Measurements from ENCODE around the gene MYL7. TPM values are rescaled to one million over a fixed set of nuclear protein-coding genes. Genes with fewer than 3 reads are reported as not detected.

Gene MYL7
- total RNA-seq, 1 experiment from 2014 or later: 5.7 TPM

GRCh38 chr7:44099669-44100068 is 41.5 kb downstream of the MYL7 start:
- H3K56ac ChIP-seq (ENCODE audit: insufficient read length, low read depth, low read length): no peak overlapping the region
- no peaks in the 10 kb centered on the region for H4K20me1 ChIP-seq (ENCODE audit: control insufficient read depth, insufficient read depth, insufficient read length)
- no peaks in the 10 kb centered on the region for H3K79me2 ChIP-seq (ENCODE audit: insufficient read depth, low read length)
- H3K4me2 ChIP-seq (ENCODE audit: insufficient read depth, insufficient read length, low read length): no peak overlapping the region
- no peaks in the 10 kb centered on the region for H3K36me3 Mint-ChIP-seq (ENCODE audit: insufficient read depth in 1 of 3, low read depth in 3 of 3)
- H3K27ac ChIP-seq (ENCODE audit: insufficient read length, low read depth, low read length): no peak overlapping the region
- no peak overlapping the region for H3K23ac ChIP-seq (ENCODE audit: insufficient read length, low read depth, low read length)
- H4K5ac ChIP-seq (ENCODE audit: insufficient read length, low read depth, low read length): no peak overlapping the region
- H3K4me3 Mint-ChIP-seq: peak overlapping the region in 1 of 2 experiments; percentile 23; a peak in 1 of 5 replicates
- TF ChIP-seq, protein P1, sequence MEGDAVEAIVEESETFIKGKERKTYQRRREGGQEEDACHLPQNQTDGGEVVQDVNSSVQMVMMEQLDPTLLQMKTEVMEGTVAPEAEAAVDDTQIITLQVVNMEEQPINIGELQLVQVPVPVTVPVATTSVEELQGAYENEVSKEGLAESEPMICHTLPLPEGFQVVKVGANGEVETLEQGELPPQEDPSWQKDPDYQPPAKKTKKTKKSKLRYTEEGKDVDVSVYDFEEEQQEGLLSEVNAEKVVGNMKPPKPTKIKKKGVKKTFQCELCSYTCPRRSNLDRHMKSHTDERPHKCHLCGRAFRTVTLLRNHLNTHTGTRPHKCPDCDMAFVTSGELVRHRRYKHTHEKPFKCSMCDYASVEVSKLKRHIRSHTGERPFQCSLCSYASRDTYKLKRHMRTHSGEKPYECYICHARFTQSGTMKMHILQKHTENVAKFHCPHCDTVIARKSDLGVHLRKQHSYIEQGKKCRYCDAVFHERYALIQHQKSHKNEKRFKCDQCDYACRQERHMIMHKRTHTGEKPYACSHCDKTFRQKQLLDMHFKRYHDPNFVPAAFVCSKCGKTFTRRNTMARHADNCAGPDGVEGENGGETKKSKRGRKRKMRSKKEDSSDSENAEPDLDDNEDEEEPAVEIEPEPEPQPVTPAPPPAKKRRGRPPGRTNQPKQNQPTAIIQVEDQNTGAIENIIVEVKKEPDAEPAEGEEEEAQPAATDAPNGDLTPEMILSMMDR (conservative IDR thresholded peaks at IDR 0.05): no peak
- H2BK15ac ChIP-seq (ENCODE audit: low read depth, low read length): no peak overlapping the region
- H2BK120ac ChIP-seq (ENCODE audit: low read depth, low read length, poor library complexity, severe bottlenecking): no peak overlapping the region
- WGBS (ENCODE audit: extremely low coverage, insufficient read length, low lambda C conversion rate): no CpG with 5 or more reads among the region's 4 CpGs
- no peak overlapping the region for H2BK20ac ChIP-seq (ENCODE audit: low read depth, low read length, poor library complexity, severe bottlenecking)
- no peak overlapping the region for H2BK5ac ChIP-seq (ENCODE audit: insufficient read length, low read length)
- no peak overlapping the region for H4K8ac ChIP-seq (replicated peaks; ENCODE audit: insufficient read length, low read depth, low read length)
- H3K9me3 Mint-ChIP-seq: no peaks in the 10 kb centered on the region; a peak in 1 of 5 replicates
- H3K9ac ChIP-seq (ENCODE audit: extremely low read depth, insufficient read length, low read length): no peak overlapping the region
- H4K91ac ChIP-seq (ENCODE audit: insufficient read length, low read depth, low read length): no peak overlapping the region
- H3K23me2 ChIP-seq (ENCODE audit: insufficient read length, low read depth, low read length, poor library complexity, severe bottlenecking): peaks cover 5% of the 10 kb centered on the region
- H3K27ac Mint-ChIP-seq: peak overlapping the region in 1 of 3 experiments; percentile 44; a peak in 2 of 7 replicates
- no peaks in the 10 kb centered on the region for H3K79me1 ChIP-seq (ENCODE audit: insufficient read depth, low read depth, low read length, poor library complexity, severe bottlenecking)
- no peak for DNase-seq
- H2AFZ ChIP-seq (ENCODE audit: low read length): no peak overlapping the region
- H3K4me1 Mint-ChIP-seq: peaks cover 2 to 11% of the 10 kb centered on the region in 2 experiments
- H3K4me1 ChIP-seq (ENCODE audit: insufficient read depth, low read length): no peaks in the 10 kb centered on the region
- H3T11ph ChIP-seq (ENCODE audit: low read length): no peak overlapping the region
- peaks cover 26% of the 10 kb centered on the region for H3K27me3 Mint-ChIP-seq (ENCODE audit: low read depth)
- H2BK12ac ChIP-seq (ENCODE audit: insufficient read length, low read depth, low read length): no peak overlapping the region
- H3K14ac ChIP-seq (ENCODE audit: insufficient read depth, low read length): no peak overlapping the region
- no peak overlapping the region for H3K18ac ChIP-seq (ENCODE audit: insufficient read length, low read depth, low read length)
- no peak overlapping the region for H2AK5ac ChIP-seq (ENCODE audit: insufficient read length, low read length)
- H3K27me3 ChIP-seq (ENCODE audit: insufficient read depth, low read length): no peaks in the 10 kb centered on the region; the same call in 1 of the 2 replicates
- H3K9me3 ChIP-seq (ENCODE audit: control insufficient read depth, low read depth, low read length): no peaks in the 10 kb centered on the region
- no peak overlapping the region for H3K4ac ChIP-seq (ENCODE audit: low read depth, low read length)

All from H9 (cell line).